B cell (primary cell): ENCODE results near the gene EML5. TPM values are rescaled to one million over a fixed set of nuclear protein-coding genes. Genes with fewer than 3 reads are reported as not detected.

Source experiments
- ATAC-seq: fragments of 200-7000 bp; cut with Tn5 transposase; one replicate; pipeline ENCODE4 v1.10.0; 2021; ENCODE audit warnings: low read depth, mild to moderate bottlenecking, moderate number of reproducible peaks, moderate library complexity
- CTCF ChIA-PET: fragments of 350-600 bp; sonication (Branson Sonifier 250); formaldehyde crosslinking; loops from one replicate; lab custom pipeline; 2021; ENCODE audit warnings: antibody characterized with exemption, inconsistent platforms; lab: Charles Lee
- POLR2A ChIA-PET: fragments of 350-600 bp; sonication (Branson Sonifier 250); formaldehyde crosslinking; loops from one replicate; lab custom pipeline; 2021; ENCODE audit warnings: antibody characterized with exemption; lab: Charles Lee
- DNase-seq: peaks from one replicate; pipeline ENCODE4 v3.0.0; 2013
- H2AFZ ChIP-seq: 2 replicates; pipeline ENCODE4 v1.6.1; 2012; ENCODE audit warnings: mild to moderate bottlenecking, low read depth, low read length; ENCODE audit not compliant: insufficient read depth, poor library complexity, severe bottlenecking
- H3K27ac ChIP-seq, 2 donors: 1 replicate in 1 of 2; 2 replicates in 1 of 2; pipeline ENCODE4 v1.5.1; 2012 to 2013; ENCODE audit warnings: low read length in 2 of 2, mild to moderate bottlenecking in 2 of 2, moderate library complexity in 1 of 2
- H3K27me3 ChIP-seq, 4 experiments: fragments of 200-600 bp in 1 of 4; sonication (generic) in 1 of 4; replicated peaks in 1 of 4; 1 replicate in 2 of 4; 2 replicates in 2 of 4; pipeline versions ENCODE4 v1.6.1 to v1.7.0; 2013 to 2016; ENCODE audit warnings: low read length in 3 of 4, mild to moderate bottlenecking in 2 of 4, mixed read lengths in 1 of 4, moderate library complexity in 1 of 4; ENCODE audit not compliant: insufficient read depth in 4 of 4, control insufficient read depth in 3 of 4; ENCODE audit errors: control extremely low read depth in 1 of 4
- H3K36me3 ChIP-seq, 2 experiments: replicated peaks in 1 of 2; 1 replicate in 1 of 2; 2 replicates in 1 of 2; pipeline versions ENCODE4 v1.6.1 to v1.7.1; 2013; ENCODE audit warnings: low read length in 1 of 2; ENCODE audit not compliant: insufficient read depth in 2 of 2, control insufficient read depth in 1 of 2; ENCODE audit errors: control extremely low read depth in 1 of 2, extremely low read depth in 1 of 2
- H3K4me1 ChIP-seq, 2 donors: fragments of 200-600 bp in 1 of 2; sonication (generic) in 1 of 2; 1 replicate in 1 of 2; 2 replicates in 1 of 2; pipeline versions ENCODE4 v1.5.1 to v1.6.1; 2013 to 2017; ENCODE audit warnings: low read length in 2 of 2; ENCODE audit not compliant: control insufficient read depth in 2 of 2, insufficient read depth in 2 of 2
- H3K4me2 ChIP-seq: replicated peaks from 2 replicates; pipeline ENCODE3; 2012; ENCODE audit warnings: mild to moderate bottlenecking, low read depth, low read length; ENCODE audit not compliant: poor library complexity, severe bottlenecking
- H3K4me3 ChIP-seq, 5 experiments: fragments of 200-600 bp in 1 of 5; sonication (generic) in 1 of 5; 1 replicate in 3 of 5; 2 replicates in 2 of 5; pipeline versions ENCODE4 v1.5.1 to v1.7.0; 2011 to 2016; ENCODE audit warnings: low read length in 4 of 5, mild to moderate bottlenecking in 4 of 5, low read depth in 2 of 5, control low read depth in 1 of 5, moderate library complexity in 1 of 5; ENCODE audit not compliant: insufficient read depth in 1 of 5; ENCODE audit errors: control extremely low read depth in 1 of 5, extremely low read depth in 1 of 5
- H3K79me2 ChIP-seq: fragments of 200-600 bp; sonication (generic); one replicate; pipeline ENCODE4 v1.6.0; 2016; ENCODE audit warnings: low read length; ENCODE audit not compliant: control insufficient read depth, insufficient read depth
- H3K9ac ChIP-seq: fragments of 200-600 bp; sonication (generic); 2 replicates; pipeline ENCODE4 v1.6.1; 2017; ENCODE audit warnings: mild to moderate bottlenecking, low read length, moderate library complexity
- H3K9me3 ChIP-seq, 3 donors: one replicate each; pipeline versions ENCODE4 v1.6.1 to v1.7.1; 2013; ENCODE audit warnings: low read length in 2 of 3; ENCODE audit not compliant: control insufficient read depth in 2 of 3, insufficient read depth in 1 of 3; ENCODE audit errors: control extremely low read depth in 1 of 3
- H4K20me1 ChIP-seq: 2 replicates; pipeline ENCODE4 v1.6.0; 2012; ENCODE audit warnings: mild to moderate bottlenecking, low read length; ENCODE audit not compliant: insufficient read depth, control insufficient read depth, poor library complexity, severe bottlenecking
- H3K27ac Mint-ChIP-seq: one replicate; pipeline ENCODE4 v1.8.0; 2021; ENCODE audit warnings: mixed read lengths
- H3K27me3 Mint-ChIP-seq: one replicate; pipeline ENCODE4 v1.8.0; 2021; ENCODE audit warnings: mixed read lengths
- H3K4me1 Mint-ChIP-seq: one replicate; pipeline ENCODE4 v1.8.0; 2021; ENCODE audit warnings: mixed read lengths
- H3K4me3 Mint-ChIP-seq: one replicate; pipeline ENCODE4 v1.8.0; 2021; ENCODE audit warnings: mixed read lengths
- H3K9me3 Mint-ChIP-seq: one replicate; pipeline ENCODE4 v1.8.0; 2022; ENCODE audit warnings: mixed read lengths; ENCODE audit not compliant: insufficient read depth
- EZH2 ChIP-seq: IDR thresholded peaks from 2 replicates; pipeline ENCODE4 v1.6.1; 2012; ENCODE audit warnings: borderline replicate concordance, low read depth, mild to moderate bottlenecking, moderate library complexity, low read length; ENCODE audit not compliant: insufficient read depth, poor library complexity, severe bottlenecking
- WGBS: methylation state at CpG from one replicate; pipeline ENCODE4 v1.1.5; 2013; ENCODE audit warnings: missing lambda C conversion rate; ENCODE audit not compliant: insufficient coverage; 5-methylcytosine and 5-hydroxymethylcytosine counted together
- intact Hi-C: fragments of 100-400 bp; cut with micrococcal nuclease; formaldehyde crosslinking; loops from one replicate; pipeline ENCODE4 v1.10.0; 2022
- polyA plus RNA-seq: library from polyadenylated mRNA; depleted of rRNA; stranded (reverse); fragments of >200 nt; gene quantifications from 2 replicates; pipeline ENCODE4 v1.2.3, GENCODE V29; 2012
- total RNA-seq, 2 donors: library from RNA; stranded (reverse); fragments of 120-200 nt in 1 of 2; gene quantifications; 1 replicate in 1 of 2; 2 replicates in 1 of 2; pipeline versions ENCODE4 v1.2.3 to v1.2.4, GENCODE V29; 2013 to 2022
- TF ChIP-seq, protein P1 (sequence below): fragments of 200-600 bp; IDR thresholded peaks from one replicate; pipeline ENCODE4 v1.8.0; 2022; ENCODE audit warnings: antibody characterized with exemption, mild to moderate bottlenecking

Gene EML5
- total and polyA plus RNA-seq, 2 donors (not counting 1 experiment from before 2014, with no cell fraction given): 1.7 to 6.9 TPM

DNA sequence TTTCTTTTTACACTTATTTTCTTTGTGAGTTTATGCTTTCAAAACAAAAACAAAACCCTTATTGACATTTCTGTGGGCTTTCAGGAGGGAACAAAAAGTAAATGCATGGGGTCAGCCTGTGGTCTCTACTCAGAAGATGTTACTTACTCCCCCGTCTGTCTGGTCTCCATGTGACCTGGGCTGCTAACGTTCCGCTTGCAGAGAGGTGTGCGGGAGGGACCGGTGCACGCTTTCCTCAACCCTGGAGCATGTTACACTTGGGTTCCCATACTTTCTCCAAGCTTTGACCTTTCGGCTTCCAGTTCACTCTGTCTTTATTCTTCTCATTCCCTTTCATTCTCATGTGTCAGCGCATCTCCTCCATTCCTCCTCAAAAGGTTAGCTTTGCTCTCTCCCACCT is 193.4 kb downstream of the EML5 start:
- no peak overlapping the region for H3K4me3 Mint-ChIP-seq
- DNase-seq: no peak
- ATAC-seq: no peak
- TF ChIP-seq EZH2: no peak
- TF ChIP-seq, protein P1, sequence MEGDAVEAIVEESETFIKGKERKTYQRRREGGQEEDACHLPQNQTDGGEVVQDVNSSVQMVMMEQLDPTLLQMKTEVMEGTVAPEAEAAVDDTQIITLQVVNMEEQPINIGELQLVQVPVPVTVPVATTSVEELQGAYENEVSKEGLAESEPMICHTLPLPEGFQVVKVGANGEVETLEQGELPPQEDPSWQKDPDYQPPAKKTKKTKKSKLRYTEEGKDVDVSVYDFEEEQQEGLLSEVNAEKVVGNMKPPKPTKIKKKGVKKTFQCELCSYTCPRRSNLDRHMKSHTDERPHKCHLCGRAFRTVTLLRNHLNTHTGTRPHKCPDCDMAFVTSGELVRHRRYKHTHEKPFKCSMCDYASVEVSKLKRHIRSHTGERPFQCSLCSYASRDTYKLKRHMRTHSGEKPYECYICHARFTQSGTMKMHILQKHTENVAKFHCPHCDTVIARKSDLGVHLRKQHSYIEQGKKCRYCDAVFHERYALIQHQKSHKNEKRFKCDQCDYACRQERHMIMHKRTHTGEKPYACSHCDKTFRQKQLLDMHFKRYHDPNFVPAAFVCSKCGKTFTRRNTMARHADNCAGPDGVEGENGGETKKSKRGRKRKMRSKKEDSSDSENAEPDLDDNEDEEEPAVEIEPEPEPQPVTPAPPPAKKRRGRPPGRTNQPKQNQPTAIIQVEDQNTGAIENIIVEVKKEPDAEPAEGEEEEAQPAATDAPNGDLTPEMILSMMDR: no peak
- 61% methylated on average over 8 of the region's 8 CpGs for WGBS
- no peak overlapping the region for H3K4me2 ChIP-seq
- H3K27ac Mint-ChIP-seq: peak overlapping the region; percentile 28
- intact Hi-C loops: no loop called here
- CTCF ChIA-PET: interaction anchor here (0.7 kb wide), 1 partner anchor 410 kb away, joined by 3 read pairs; no protein-coding TSS in a partner anchor
- no peak overlapping the region for H3K4me3 ChIP-seq
- peaks cover 3 to 64% of the 10 kb centered on the region in 2 experiments for H3K36me3 ChIP-seq
- peaks cover 21% of the 10 kb centered on the region for H3K4me1 Mint-ChIP-seq
- no peaks in the 10 kb centered on the region for H3K9me3 ChIP-seq
- no peak overlapping the region for H2AFZ ChIP-seq
- H4K20me1 ChIP-seq: no peaks in the 10 kb centered on the region
- H3K27ac ChIP-seq: no peak overlapping the region
- no peaks in the 10 kb centered on the region for H3K79me2 ChIP-seq
- no peak overlapping the region for H3K9ac ChIP-seq
- POLR2A ChIA-PET: no interaction called here
- H3K27me3 Mint-ChIP-seq: no peaks in the 10 kb centered on the region
- H3K27me3 ChIP-seq: no peaks in the 10 kb centered on the region
- H3K4me1 ChIP-seq: peaks cover 8 to 15% of the 10 kb centered on the region in 2 donors
- no peaks in the 10 kb centered on the region for H3K9me3 Mint-ChIP-seq

DNA sequence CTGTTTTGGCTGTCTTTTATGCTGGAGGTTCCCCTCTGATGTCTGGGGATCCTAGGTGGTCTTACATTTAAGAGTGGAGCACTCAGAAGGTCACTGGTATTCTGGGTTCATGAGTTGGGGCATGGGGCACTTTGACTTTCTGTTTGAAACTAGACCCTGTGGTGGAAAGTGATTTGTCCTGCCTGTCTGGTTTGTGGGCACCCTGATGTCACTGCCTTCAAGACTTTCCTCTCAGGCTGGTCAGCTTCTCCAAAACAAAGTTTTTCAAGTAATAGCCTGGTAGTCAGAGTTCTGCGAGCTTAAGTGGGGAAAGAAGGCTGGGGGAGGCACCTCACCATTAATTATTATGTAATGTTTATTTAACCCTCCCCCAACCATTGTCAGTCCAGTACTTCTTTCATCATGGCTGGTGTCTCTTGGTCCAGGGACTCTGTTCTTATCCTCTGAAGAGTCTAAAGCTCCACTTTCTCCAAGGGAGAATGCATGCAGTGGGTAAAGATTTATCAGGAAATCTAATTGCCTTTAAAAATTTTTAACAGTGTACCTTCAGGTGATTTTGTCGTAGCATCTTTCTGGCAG is 194.6 kb downstream of the EML5 start:
- Histone ChIP-seq H3K4me3 (no peak overlapping the region), H3K9me3 (no peaks in the 10 kb centered on the region), H4K20me1 (no peaks in the 10 kb centered on the region), H3K9ac (no peak overlapping the region), H3K4me2 (no peak overlapping the region), H3K27me3 (no peaks in the 10 kb centered on the region), H3K4me1 (peaks cover 8 to 15% of the 10 kb centered on the region in 2 donors), H3K36me3 (peaks cover 0 to 58% of the 10 kb centered on the region in 2 experiments), H3K79me2 (no peaks in the 10 kb centered on the region), H3K27ac (no peak overlapping the region), H2AFZ (no peak overlapping the region)
- POLR2A ChIA-PET: no interaction called here
- H3K27ac Mint-ChIP-seq: no peak overlapping the region
- CTCF ChIA-PET: no interaction called here
- no peak overlapping the region for H3K4me3 Mint-ChIP-seq
- H3K27me3 Mint-ChIP-seq: no peaks in the 10 kb centered on the region
- DNase-seq (no peak), ATAC-seq (no peak)
- TF ChIP-seq, protein P1: no peak
- no peak for TF ChIP-seq EZH2
- peaks cover 21% of the 10 kb centered on the region for H3K4me1 Mint-ChIP-seq
- 100% methylated on average over 1 of the region's 2 CpGs for WGBS
- intact Hi-C loops: no loop called here
- H3K9me3 Mint-ChIP-seq: no peaks in the 10 kb centered on the region
